ENCODE data around the gene ELAC1.
A peak's percentile ranks its signal among the peaks of the same experiment; 100 is the strongest.
"Not testable (repeated sequence)": the region's sequence is repeated elsewhere in the genome, so short reads cannot be mapped to it uniquely, and the experiment has no call there.

Gene ELAC1

DNA sequence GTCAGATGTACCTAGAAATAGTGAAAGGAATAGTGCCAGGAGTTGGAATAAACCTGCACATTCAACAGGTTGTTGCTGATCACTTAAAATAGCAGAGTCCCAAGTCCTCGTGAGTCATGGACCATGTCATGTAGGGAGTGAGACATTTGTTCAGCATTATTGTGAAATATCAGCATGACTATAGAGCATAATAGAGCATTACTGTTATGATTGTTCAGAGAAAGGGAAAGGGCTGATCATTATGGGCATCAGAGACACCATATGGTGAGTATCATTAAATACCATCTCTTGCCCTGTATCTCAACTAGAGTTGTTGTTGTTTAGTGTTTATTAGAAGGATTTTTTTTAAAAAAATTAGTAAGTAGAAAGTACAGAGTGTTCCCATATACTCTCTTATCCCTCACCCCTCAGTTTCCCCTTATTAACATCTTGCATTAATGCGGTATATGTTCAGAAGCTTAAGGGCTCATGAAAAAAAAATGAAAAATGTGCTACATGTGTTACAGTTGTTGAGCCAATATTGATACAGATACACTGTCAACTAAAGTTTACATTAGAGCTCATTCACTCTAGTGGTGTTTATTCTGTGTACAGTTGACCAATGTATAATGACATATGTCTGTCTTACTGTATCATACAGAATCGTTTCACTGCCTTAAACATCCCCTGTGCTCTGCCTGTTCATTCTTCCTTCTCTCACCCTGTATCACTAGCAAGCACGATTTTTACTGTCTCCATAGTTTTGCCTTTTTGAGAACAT is 5.7 kb downstream of the ELAC1 start:
- DNase-seq (ENCODE audit: low read depth in 2 of 2) = peak in 1 of 2 donors; percentile 5

- DNase-seq (ENCODE audit: low read depth in 2 of 2) = no peak
Measured at GRCh38 chr18:50977037-50977760, 9.4 kb downstream of the ELAC1 start.

DNA sequence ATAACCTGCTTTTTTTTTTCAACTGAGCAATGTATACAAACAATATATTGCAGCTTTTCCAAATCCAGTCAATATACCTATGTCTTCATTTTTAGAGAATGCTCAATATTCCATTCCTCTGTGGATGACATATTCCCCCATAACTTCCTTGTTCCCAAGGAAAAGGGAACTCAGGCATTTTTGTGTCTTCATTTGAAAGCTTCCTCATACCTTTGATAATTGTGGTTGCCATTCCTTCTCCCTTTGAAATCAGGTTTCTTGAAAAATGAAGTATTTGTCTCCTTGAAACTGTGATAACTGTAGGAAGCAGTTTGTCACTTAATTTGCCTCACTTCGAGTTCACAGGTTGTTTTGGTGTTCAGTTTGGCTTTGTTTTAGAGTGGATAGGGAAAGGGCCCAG is 13.5 kb downstream of the ELAC1 start:
- DNase-seq (ENCODE audit: low read depth in 2 of 2) = no peak

GRCh38 chr18:50982086-50982801 is 14.4 kb downstream of the ELAC1 start:
- no peak for DNase-seq (ENCODE audit: low read depth in 2 of 2)

DNA sequence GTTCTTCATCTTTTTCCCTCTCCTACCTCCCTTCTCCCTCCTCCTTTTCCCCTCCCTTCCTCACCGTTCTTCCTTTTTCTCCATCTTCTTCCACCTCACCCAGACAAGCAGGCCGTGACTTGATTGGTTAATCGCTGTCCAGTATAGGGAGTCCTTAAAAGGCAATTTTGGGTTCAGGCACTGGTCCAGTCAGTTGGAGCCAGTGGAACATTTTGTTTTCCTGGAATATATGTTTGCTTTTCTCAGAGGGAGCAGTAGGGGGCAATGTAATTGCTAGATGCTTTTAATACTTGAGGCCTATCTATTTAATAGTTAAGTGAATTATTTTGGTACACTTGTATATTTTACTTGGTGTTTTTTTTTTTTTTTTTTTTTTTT is 15.0 kb downstream of the ELAC1 start:
- DNase-seq (ENCODE audit: low read depth in 2 of 2) = no peak

GRCh38 chr18:50986360-50987087 is 18.7 kb downstream of the ELAC1 start:
- DNase-seq (ENCODE audit: low read depth in 2 of 2) = no peak

- no peak for DNase-seq (ENCODE audit: low read depth in 2 of 2)
Measured at GRCh38 chr18:50987261-50987660, 19.4 kb downstream of the ELAC1 start.

DNA sequence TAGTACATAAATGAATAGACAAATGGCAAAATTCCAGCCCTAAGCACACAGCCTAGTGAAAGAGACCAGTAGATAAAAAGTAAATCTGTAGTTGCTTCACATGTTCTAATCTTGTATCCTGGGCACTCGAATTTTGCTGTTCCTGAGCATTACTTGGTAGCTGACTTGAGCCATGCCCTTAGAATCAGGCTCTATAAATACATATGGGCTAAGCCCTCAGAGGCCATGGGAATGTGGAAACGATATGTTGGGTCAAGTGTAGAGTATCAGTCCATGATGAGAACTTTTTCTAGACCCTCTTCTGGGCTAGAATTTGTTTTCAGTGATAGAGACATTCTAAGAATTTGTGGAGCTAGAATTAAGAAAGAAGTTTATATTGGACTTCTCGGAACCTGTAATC is 21.9 kb downstream of the ELAC1 start:
- no peak for DNase-seq (ENCODE audit: low read depth in 2 of 2)

- no peak for DNase-seq (ENCODE audit: low read depth in 2 of 2)
Measured at GRCh38 chr18:50992351-50992762, 24.5 kb downstream of the ELAC1 start.

DNA sequence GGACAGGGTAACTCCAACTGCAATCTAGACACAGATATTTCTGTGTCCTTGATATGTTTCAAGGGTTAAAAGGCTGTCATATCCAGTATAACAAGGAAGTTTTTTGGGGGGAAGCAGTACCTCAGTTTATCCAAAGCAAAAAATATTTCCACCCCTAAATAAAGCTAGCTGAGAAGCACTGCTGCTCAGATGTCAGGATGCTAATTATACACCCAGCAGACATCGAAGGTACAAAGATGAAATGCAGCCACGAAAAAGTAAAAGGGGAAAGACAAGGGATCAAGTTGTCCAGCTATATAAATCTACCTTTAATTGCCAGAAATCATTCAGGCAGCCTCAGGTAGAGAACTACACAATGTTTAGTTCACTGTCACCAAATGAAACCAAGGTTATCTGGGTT is 26.2 kb downstream of the ELAC1 start:
- DNase-seq (ENCODE audit: low read depth in 2 of 2) = no peak

- not testable (repeated sequence) for DNase-seq (ENCODE audit: low read depth in 2 of 2)
Measured at GRCh38 chr18:51003174-51003573, 35.3 kb downstream of the ELAC1 start.

- DNase-seq (ENCODE audit: low read depth in 2 of 2) = no peak
Measured at GRCh38 chr18:51006061-51006818, 38.4 kb downstream of the ELAC1 start.

DNA sequence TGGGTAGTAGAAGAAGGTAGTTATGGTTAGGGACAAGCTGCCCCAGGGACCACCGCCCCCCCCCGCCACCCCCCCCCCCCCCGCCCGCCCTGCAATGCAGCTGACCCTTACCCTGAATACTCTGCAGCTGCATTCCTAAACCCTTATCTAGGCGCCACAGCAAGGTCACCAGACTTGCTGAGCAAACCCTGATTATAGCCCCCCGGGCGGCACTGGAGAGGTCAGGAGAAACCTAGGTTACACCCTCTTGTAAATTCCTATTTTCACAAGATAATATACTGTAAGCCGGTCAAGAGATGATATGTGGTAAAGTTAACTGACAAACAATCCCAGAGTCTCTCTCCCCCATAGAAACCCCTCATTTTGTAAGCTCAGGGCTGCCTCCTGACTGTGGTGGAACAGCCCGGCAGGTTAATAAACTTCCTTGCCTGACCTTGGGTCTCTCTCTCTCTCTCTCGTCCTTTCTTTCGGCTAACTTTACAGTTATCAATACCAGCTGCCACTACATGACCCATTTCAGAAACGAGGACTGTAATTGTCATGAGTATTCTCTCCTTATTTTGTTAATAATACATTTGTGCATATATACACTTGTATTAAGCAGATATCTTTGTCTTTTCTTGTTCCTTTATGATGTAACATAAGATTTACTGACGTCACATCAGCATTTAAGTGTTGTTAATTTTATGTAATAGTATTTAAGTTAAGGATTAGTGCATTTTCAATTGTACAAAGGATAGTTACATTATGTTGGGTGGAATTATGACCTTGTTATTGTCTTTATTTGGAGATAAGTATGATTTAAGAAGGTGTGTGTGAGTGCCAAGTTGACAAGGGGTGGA is 39.3 kb downstream of the ELAC1 start:
- no peak for DNase-seq (ENCODE audit: low read depth in 2 of 2)

- DNase-seq (ENCODE audit: low read depth in 2 of 2) = no peak
Measured at GRCh38 chr18:51007790-51008139, 39.9 kb downstream of the ELAC1 start.

DNA sequence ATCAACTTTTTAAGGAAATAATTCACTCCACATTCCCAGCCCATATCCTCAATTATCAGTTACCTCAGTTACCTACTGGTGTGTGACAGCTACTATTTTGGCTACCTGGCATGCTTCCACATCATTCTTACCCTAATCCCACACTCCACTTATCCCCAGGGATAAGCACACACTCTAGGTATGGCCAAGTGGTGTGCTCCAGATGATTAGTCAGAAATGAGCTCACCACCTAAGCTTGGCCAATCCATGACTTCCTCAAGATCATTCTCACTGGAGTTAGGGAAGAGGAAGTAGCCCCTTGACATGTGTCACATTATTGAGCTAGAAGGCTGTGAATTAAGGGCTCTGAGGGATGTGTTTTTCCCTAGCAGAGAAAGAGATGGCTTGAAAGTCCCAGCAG is 41.2 kb downstream of the ELAC1 start:
- no peak for DNase-seq (ENCODE audit: low read depth in 2 of 2)

GRCh38 chr18:51010218-51010617 is 42.4 kb downstream of the ELAC1 start:
- DNase-seq (ENCODE audit: low read depth in 2 of 2) = no peak

DNA sequence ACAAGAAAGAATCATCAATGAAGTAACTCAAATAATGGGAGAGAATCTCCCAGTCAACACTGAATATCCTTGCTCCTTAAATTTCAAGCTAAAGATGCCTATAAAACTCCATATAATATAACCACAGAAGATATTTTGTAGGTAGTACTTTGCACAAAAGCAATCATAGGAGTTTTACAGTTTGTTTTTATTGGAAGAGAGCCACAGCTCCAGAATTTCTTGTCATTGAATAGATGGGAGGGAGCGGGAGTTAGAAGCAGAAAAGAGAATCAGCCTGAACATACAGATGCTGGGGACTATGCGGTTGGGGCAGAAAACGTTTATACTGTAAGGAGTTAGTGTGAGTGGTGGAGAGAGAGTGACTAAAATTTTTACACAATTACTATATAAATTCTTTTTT is 43.9 kb downstream of the ELAC1 start:
- DNase-seq (ENCODE audit: low read depth in 2 of 2) = no peak

GRCh38 chr18:51012441-51012840 is 44.6 kb downstream of the ELAC1 start:
- no peak for DNase-seq (ENCODE audit: low read depth in 2 of 2)

DNA sequence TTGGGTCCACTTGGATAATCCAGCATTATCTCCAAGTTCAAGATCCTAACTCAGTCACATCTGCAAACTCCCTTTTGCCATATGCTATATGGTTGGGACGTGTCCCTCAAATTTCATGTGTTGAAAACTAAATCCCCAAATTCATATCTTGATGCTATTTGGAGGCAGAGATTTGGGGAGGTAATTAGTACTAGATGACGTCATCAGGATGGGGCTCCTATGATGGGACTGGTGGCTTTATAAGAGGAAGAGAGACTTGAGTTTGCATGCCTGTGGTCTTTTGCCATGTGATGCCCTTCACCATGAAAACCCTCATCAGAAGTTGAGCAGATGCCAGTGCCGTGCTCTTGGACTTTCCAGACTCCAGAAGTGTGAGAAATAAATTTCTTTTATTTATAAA is 45.4 kb downstream of the ELAC1 start:
- DNase-seq (ENCODE audit: low read depth in 2 of 2) = no peak

- no peak for DNase-seq (ENCODE audit: low read depth in 2 of 2)
Measured at GRCh38 chr18:51017140-51017879, 49.5 kb downstream of the ELAC1 start.

All from stimulated activated CD4-positive, alpha-beta T cell treated with anti-CD3 and anti-CD28 coated beads, Interleukin-15, amount 100 ng/mL, for 48 hours (primary cell).